Transverse colon (tissue), 4 donors: ENCODE measurements around the gene ACSM3.
"Not testable (repeated sequence)": the region's sequence is repeated elsewhere in the genome, so short reads cannot be mapped to it uniquely, and the experiment has no call there.

Experiments used
- POLR2A ChIP-seq: fragments of 450-650 bp; IDR thresholded peaks from one replicate; pipeline ENCODE4 v1.6.1; 2016; ENCODE audit warnings: antibody characterized with exemption, mild to moderate bottlenecking, moderate library complexity
- POLR2AphosphoS5 ChIP-seq, 3 donors: sonication (generic); formaldehyde crosslinking; IDR thresholded peaks; one replicate each; pipeline ENCODE4 v1.6.1; 2016; ENCODE audit warnings: antibody characterized with exemption in 3 of 3
- TF ChIP-seq, protein P1 (sequence below), 5 experiments: fragments of 200-600 bp in 3 of 5; fragments of 450-650 bp in 2 of 5; sonication (generic) in 3 of 5; IDR thresholded peaks; 1 replicate in 2 of 5; 2 replicates in 3 of 5; pipeline ENCODE4 v1.5.1; 2016 to 2017; ENCODE audit warnings: antibody characterized with exemption in 5 of 5, inconsistent platforms in 3 of 5, mild to moderate bottlenecking in 2 of 5, moderate library complexity in 1 of 5

GRCh38 chr16:20764448-20764847, 634 bp downstream of the ACSM3 start:
- TF ChIP-seq, protein P1, sequence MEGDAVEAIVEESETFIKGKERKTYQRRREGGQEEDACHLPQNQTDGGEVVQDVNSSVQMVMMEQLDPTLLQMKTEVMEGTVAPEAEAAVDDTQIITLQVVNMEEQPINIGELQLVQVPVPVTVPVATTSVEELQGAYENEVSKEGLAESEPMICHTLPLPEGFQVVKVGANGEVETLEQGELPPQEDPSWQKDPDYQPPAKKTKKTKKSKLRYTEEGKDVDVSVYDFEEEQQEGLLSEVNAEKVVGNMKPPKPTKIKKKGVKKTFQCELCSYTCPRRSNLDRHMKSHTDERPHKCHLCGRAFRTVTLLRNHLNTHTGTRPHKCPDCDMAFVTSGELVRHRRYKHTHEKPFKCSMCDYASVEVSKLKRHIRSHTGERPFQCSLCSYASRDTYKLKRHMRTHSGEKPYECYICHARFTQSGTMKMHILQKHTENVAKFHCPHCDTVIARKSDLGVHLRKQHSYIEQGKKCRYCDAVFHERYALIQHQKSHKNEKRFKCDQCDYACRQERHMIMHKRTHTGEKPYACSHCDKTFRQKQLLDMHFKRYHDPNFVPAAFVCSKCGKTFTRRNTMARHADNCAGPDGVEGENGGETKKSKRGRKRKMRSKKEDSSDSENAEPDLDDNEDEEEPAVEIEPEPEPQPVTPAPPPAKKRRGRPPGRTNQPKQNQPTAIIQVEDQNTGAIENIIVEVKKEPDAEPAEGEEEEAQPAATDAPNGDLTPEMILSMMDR (IDR thresholded peaks at IDR 0.05) = not testable (repeated sequence)
- not testable (repeated sequence) for TF ChIP-seq POLR2AphosphoS5 (IDR thresholded peaks at IDR 0.05); POLR2A
